IMR-90 (cell line): Measurements from ENCODE around the gene ZNF862. TPM values are rescaled to one million over a fixed set of nuclear protein-coding genes. Genes with fewer than 3 reads are reported as not detected.

Experiments
- ATAC-seq: fragments of 200-7000 bp; cut with Tn5 transposase; 2 replicates; pipeline ENCODE4 v1.9.1; 2020; ENCODE audit warnings: low read depth, mild to moderate bottlenecking, moderate library complexity
- BruUV-seq: library from RNA; stranded (reverse); fragments of 400-500 nt; replicated peaks from 2 replicates; lab custom pipeline; 2021; lab: Mats Ljungman, UMichigan
- CTCF ChIA-PET: fragments of 300-600 bp; formaldehyde crosslinking; extraction: SDS; loops from one replicate; lab custom pipeline; 2021; ENCODE audit warnings: antibody characterized with exemption; lab: Yijun Ruan, JAX
- POLR2A ChIA-PET: fragments of 300-600 bp; sonication (Branson Sonifier 250); formaldehyde crosslinking; loops from one replicate; lab custom pipeline; 2022; ENCODE audit warnings: antibody characterized with exemption; ENCODE audit not compliant: unreplicated experiment; lab: Charles Lee
- DNase-seq: peaks from one replicate; pipeline ENCODE4 v3.0.0; 2013
- H2AFZ ChIP-seq: replicated peaks from 2 replicates; pipeline ENCODE3; 2013; ENCODE audit warnings: low read length, mild to moderate bottlenecking; ENCODE audit not compliant: poor library complexity
- H2AK5ac ChIP-seq: 2 replicates; pipeline ENCODE4 v1.6.1; 2013; ENCODE audit warnings: low read depth, low read length, inconsistent platforms
- H2AK9ac ChIP-seq: replicated peaks from 2 replicates; pipeline ENCODE3; 2013; ENCODE audit warnings: mild to moderate bottlenecking, low read depth, low read length, moderate library complexity; ENCODE audit not compliant: poor library complexity
- H2BK120ac ChIP-seq: 2 replicates; pipeline ENCODE4 v1.6.1; 2013; ENCODE audit warnings: low read depth, low read length, inconsistent platforms
- H2BK15ac ChIP-seq: 3 replicates; pipeline ENCODE4 v1.6.1; 2013; ENCODE audit warnings: low read depth, low read length, inconsistent platforms
- H2BK20ac ChIP-seq: 2 replicates; pipeline ENCODE4 v1.6.1; 2013; ENCODE audit warnings: low read depth, mild to moderate bottlenecking, inconsistent platforms, low read length, moderate library complexity
- H2BK5ac ChIP-seq: 2 replicates; pipeline ENCODE4 v1.6.1; 2013; ENCODE audit warnings: mild to moderate bottlenecking, low read depth, low read length, inconsistent platforms; ENCODE audit not compliant: poor library complexity, severe bottlenecking
- H3K14ac ChIP-seq: replicated peaks from 2 replicates; pipeline ENCODE4 v1.6.1; 2013; ENCODE audit warnings: low read depth, low read length, inconsistent platforms
- H3K18ac ChIP-seq: 2 replicates; pipeline ENCODE4 v1.6.1; 2013; ENCODE audit warnings: low read depth, low read length, control low read depth
- H3K23ac ChIP-seq: 2 replicates; pipeline ENCODE4 v1.6.1; 2013; ENCODE audit warnings: low read depth, low read length, inconsistent platforms
- H3K27ac ChIP-seq: 2 replicates; pipeline ENCODE4 v1.5.1; 2013; ENCODE audit warnings: mild to moderate bottlenecking, control low read depth, low read length; ENCODE audit not compliant: insufficient read depth
- H3K27me3 ChIP-seq: 2 replicates; pipeline ENCODE4 v1.6.1; 2013; ENCODE audit warnings: low read length; ENCODE audit not compliant: control insufficient read depth, insufficient read depth
- H3K36me3 ChIP-seq: 2 replicates; pipeline ENCODE4 v1.6.1; 2013; ENCODE audit warnings: low read length, mixed read lengths; ENCODE audit not compliant: control insufficient read depth, insufficient read depth
- H3K4ac ChIP-seq: 2 replicates; pipeline ENCODE4 v1.6.1; 2013; ENCODE audit warnings: low read depth, low read length, inconsistent platforms
- H3K4me1 ChIP-seq: 2 replicates; pipeline ENCODE4 v1.6.1; 2013; ENCODE audit warnings: low read length, mixed read lengths; ENCODE audit not compliant: control insufficient read depth, insufficient read depth
- H3K4me2 ChIP-seq: 2 replicates; pipeline ENCODE4 v1.6.1; 2013; ENCODE audit warnings: low read depth, mild to moderate bottlenecking, control low read depth, low read length, moderate library complexity
- H3K4me3 ChIP-seq: 2 replicates; pipeline ENCODE4 v1.5.1; 2013; ENCODE audit warnings: low read depth, mild to moderate bottlenecking, control low read depth, low read length, moderate library complexity; ENCODE audit not compliant: insufficient read depth
- H3K56ac ChIP-seq: 2 replicates; pipeline ENCODE4 v1.6.1; 2013; ENCODE audit warnings: low read length, inconsistent platforms; ENCODE audit not compliant: insufficient read depth; ENCODE audit errors: extremely low read depth
- H3K79me1 ChIP-seq, 2 experiments: 2 replicates each; pipeline ENCODE4 v1.6.1; 2013; ENCODE audit warnings: low read length in 2 of 2, inconsistent platforms in 1 of 2, low read depth in 1 of 2
- H3K9ac ChIP-seq: 2 replicates; pipeline ENCODE4 v1.6.1; 2013; ENCODE audit warnings: low read depth, low read length, control low read depth
- H3K9me1 ChIP-seq: 2 replicates; pipeline ENCODE4 v1.6.1; 2013; ENCODE audit warnings: low read length, inconsistent platforms; ENCODE audit not compliant: insufficient read depth
- H3K9me3 ChIP-seq: 2 replicates; pipeline ENCODE4 v1.6.1; 2013; ENCODE audit warnings: low read length; ENCODE audit not compliant: control insufficient read depth, insufficient read depth
- H4K20me1 ChIP-seq: 2 replicates; pipeline ENCODE4 v1.6.1; 2013; ENCODE audit warnings: low read length, inconsistent platforms; ENCODE audit not compliant: insufficient read depth
- H4K5ac ChIP-seq: 2 replicates; pipeline ENCODE4 v1.6.1; 2013; ENCODE audit warnings: mild to moderate bottlenecking, low read depth, low read length, control low read depth
- H4K8ac ChIP-seq, 2 experiments: 2 replicates each; pipeline ENCODE4 v1.6.1; 2013; ENCODE audit warnings: low read depth in 2 of 2, low read length in 2 of 2, control low read depth in 1 of 2, inconsistent platforms in 1 of 2
- H4K91ac ChIP-seq: 2 replicates; pipeline ENCODE4 v1.6.1; 2013; ENCODE audit warnings: low read depth, low read length, inconsistent platforms; ENCODE audit not compliant: insufficient read depth
- BHLHE40 ChIP-seq: fragments of 150-350 bp; IDR thresholded peaks from 2 replicates; pipeline ENCODE4 v1.6.1; 2016; ENCODE audit warnings: mild to moderate bottlenecking, low read depth, low read length
- CEBPB ChIP-seq: IDR thresholded peaks from 2 replicates; pipeline ENCODE4 v1.6.1; 2012; ENCODE audit warnings: low read depth, low read length, improper control_type of control experiment
- FOS ChIP-seq: fragments of 150-350 bp; IDR thresholded peaks from 2 replicates; pipeline ENCODE4 v1.6.1; 2016; ENCODE audit warnings: low read depth, low read length
- MXI1 ChIP-seq: IDR thresholded peaks from 2 replicates; pipeline ENCODE4 v1.6.1; 2012; ENCODE audit warnings: low read depth, mild to moderate bottlenecking, low read length, moderate library complexity, borderline replicate concordance
- NFE2L2 ChIP-seq: fragments of 150-350 bp; IDR thresholded peaks from 2 replicates; pipeline ENCODE4 v1.6.1; 2016; ENCODE audit warnings: low read depth, mild to moderate bottlenecking, low read length
- POLR2A ChIP-seq: IDR thresholded peaks from 2 replicates; pipeline ENCODE4 v1.6.1; 2012; ENCODE audit warnings: mild to moderate bottlenecking, low read depth, low read length
- RAD21 ChIP-seq: IDR thresholded peaks from 2 replicates; pipeline ENCODE4 v1.6.1; 2012; ENCODE audit warnings: low read length, improper control_type of control experiment
- WGBS, 2 experiments: methylation state at CpG; one replicate each; pipeline versions ENCODE4 v1.1.5 to v1.1.7; 2013; ENCODE audit warnings: missing lambda C conversion rate in 2 of 2; ENCODE audit not compliant: insufficient read length in 1 of 2; ENCODE audit errors: extremely low coverage in 2 of 2; 5-methylcytosine and 5-hydroxymethylcytosine counted together
- dilution Hi-C: fragments of 300-500 bp; cut with HindIII; formaldehyde crosslinking; loops from one replicate; pipeline ENCODE4 v1.14.3; 2018; ENCODE audit warnings: low sequenced_read_pairs; ENCODE audit not compliant: unreplicated experiment
- in situ Hi-C: fragments of 300-500 bp; cut with MboI; formaldehyde crosslinking; loops from 3 replicates; pipeline ENCODE4 v1.14.3; 2019; ENCODE audit warnings: low sequenced_read_pairs, inconsistent platforms, mixed read lengths
- intact Hi-C: fragments of 100-400 bp; cut with micrococcal nuclease; formaldehyde crosslinking; loops from 2 replicates; pipeline ENCODE4 v1.10.0; 2022
- polyA plus RNA-seq, 3 experiments: library from polyadenylated mRNA; depleted of rRNA; stranded (reverse); fragments of >200 nt; gene quantifications; 2 replicates each; pipeline ENCODE4 v1.2.3, GENCODE V29; 2012; ENCODE audit warnings: low replicate concordance in 1 of 3
- total RNA-seq: library from RNA; depleted of rRNA; stranded (reverse); fragments of >200 nt; gene quantifications from 2 replicates; pipeline ENCODE4 v1.2.3, GENCODE V29; 2012
- TF ChIP-seq, protein P1 (sequence below): fragments of 150-350 bp; IDR thresholded peaks from 2 replicates; pipeline ENCODE4 v1.6.1; 2016; ENCODE audit warnings: low read depth, mild to moderate bottlenecking, low read length, moderate library complexity, borderline replicate concordance
- TF ChIP-seq, protein P2 (sequence below): fragments of 150-350 bp; IDR thresholded peaks from 2 replicates; pipeline ENCODE4 v1.6.1; 2017; ENCODE audit warnings: mild to moderate bottlenecking, antibody characterized with exemption, low read length, low read depth
- TF ChIP-seq, protein P3 (sequence below): conservative IDR thresholded peaks from 2 replicates; pipeline ENCODE4 v1.5.1; 2012; ENCODE audit warnings: mild to moderate bottlenecking, low read depth, low read length, improper control_type of control experiment

Gene ZNF862
- total and polyA plus RNA-seq, 2 of the 4 experiments (the other 2 are of a cell fraction): 5.9 to 10.8 TPM

DNA sequence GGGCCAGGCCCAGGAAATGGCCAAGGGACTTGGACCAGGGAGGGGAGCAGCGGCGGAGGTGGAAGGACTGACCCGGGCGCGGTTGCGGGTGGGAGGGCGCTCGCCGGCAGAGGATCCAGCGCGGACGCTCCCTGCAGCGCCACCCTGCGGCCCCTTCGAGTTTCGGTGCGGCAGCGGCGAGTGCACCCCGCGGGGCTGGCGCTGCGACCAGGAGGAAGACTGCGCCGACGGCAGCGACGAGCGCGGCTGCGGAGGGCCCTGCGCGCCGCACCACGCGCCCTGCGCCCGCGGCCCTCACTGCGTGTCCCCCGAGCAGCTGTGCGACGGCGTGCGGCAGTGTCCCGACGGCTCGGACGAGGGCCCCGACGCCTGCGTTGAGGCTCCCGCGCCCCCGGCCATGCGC, 48.0 kb upstream of the ZNF862 start (continued):
- TF ChIP-seq BHLHE40: no peak

DNA sequence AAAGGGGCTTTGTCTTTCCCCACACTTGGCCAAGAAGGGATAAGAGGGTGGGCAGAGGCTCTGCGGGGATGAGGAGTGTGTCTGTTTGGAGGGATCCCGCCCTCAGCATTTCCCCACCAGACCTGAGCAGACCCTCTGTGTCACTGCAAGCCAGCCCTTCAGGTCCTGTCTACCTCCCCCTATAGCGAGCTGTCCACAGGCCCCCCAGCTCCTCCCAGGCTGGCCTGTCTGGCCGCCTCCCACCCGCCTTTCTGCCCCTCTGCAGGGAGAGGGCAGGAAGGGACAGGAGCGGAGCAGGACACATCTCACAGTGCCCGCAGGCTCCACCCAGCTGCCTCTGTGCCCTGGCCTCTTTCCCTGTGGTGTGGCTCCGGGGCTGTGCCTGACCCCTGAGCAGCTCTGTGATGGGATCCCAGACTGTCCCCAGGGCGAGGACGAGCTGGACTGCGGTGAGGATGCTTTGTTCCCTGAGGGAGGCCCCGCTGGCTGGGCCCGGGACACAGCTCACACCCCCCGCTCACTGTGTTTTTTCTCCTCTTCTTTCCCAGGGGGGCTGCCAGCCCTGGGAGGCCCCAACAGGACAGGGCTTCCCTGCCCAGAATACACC, 47.3 kb upstream of the ZNF862 start:
- in situ Hi-C loops: no loop called here
- Histone ChIP-seq H2BK120ac (no peak overlapping the region), H3K27ac (no peak overlapping the region), H3K14ac (no peak overlapping the region), H3K79me1 (no peaks in the 10 kb centered on the region), H3K4ac (no peak overlapping the region), H3K9me1 (no peaks in the 10 kb centered on the region), H4K8ac (no peak overlapping the region), H2AFZ (no peak overlapping the region), H3K27me3 (peaks cover 52% of the 10 kb centered on the region; the same call in 1 of the 2 replicates), H3K9ac (no peak overlapping the region), H2AK5ac (no peak overlapping the region), H4K91ac (no peak overlapping the region), H4K5ac (no peak overlapping the region), H3K9me3 (no peaks in the 10 kb centered on the region), H3K4me3 (no peak overlapping the region), H2BK20ac (no peak overlapping the region), H4K20me1 (no peaks in the 10 kb centered on the region), H3K18ac (no peak overlapping the region), H2AK9ac (no peak overlapping the region), H3K23ac (no peak overlapping the region), H2BK15ac (no peak overlapping the region), H3K36me3 (no peaks in the 10 kb centered on the region), H3K56ac (no peak overlapping the region), H2BK5ac (no peak overlapping the region), H3K4me1 (no peaks in the 10 kb centered on the region), H3K4me2 (no peak overlapping the region)
- TF ChIP-seq, protein P1, sequence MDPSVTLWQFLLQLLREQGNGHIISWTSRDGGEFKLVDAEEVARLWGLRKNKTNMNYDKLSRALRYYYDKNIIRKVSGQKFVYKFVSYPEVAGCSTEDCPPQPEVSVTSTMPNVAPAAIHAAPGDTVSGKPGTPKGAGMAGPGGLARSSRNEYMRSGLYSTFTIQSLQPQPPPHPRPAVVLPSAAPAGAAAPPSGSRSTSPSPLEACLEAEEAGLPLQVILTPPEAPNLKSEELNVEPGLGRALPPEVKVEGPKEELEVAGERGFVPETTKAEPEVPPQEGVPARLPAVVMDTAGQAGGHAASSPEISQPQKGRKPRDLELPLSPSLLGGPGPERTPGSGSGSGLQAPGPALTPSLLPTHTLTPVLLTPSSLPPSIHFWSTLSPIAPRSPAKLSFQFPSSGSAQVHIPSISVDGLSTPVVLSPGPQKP: no peak
- TF ChIP-seq, protein P2, sequence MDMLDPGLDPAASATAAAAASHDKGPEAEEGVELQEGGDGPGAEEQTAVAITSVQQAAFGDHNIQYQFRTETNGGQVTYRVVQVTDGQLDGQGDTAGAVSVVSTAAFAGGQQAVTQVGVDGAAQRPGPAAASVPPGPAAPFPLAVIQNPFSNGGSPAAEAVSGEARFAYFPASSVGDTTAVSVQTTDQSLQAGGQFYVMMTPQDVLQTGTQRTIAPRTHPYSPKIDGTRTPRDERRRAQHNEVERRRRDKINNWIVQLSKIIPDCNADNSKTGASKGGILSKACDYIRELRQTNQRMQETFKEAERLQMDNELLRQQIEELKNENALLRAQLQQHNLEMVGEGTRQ: no peak
- TF ChIP-seq MXI1 (no peak), POLR2A (no peak), CEBPB (no peak), FOS (no peak), RAD21 (no peak), NFE2L2 (no peak)
- TF ChIP-seq, protein P3, sequence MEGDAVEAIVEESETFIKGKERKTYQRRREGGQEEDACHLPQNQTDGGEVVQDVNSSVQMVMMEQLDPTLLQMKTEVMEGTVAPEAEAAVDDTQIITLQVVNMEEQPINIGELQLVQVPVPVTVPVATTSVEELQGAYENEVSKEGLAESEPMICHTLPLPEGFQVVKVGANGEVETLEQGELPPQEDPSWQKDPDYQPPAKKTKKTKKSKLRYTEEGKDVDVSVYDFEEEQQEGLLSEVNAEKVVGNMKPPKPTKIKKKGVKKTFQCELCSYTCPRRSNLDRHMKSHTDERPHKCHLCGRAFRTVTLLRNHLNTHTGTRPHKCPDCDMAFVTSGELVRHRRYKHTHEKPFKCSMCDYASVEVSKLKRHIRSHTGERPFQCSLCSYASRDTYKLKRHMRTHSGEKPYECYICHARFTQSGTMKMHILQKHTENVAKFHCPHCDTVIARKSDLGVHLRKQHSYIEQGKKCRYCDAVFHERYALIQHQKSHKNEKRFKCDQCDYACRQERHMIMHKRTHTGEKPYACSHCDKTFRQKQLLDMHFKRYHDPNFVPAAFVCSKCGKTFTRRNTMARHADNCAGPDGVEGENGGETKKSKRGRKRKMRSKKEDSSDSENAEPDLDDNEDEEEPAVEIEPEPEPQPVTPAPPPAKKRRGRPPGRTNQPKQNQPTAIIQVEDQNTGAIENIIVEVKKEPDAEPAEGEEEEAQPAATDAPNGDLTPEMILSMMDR: no peak
- BruUV-seq: no TSS peak
- no CpG with 5 or more reads among the region's 14 CpGs for WGBS, 2 experiments
- dilution Hi-C loops: no loop called here
- ChIA-PET CTCF (no interaction called here), POLR2A (no interaction called here)
- DNase-seq (no peak), ATAC-seq (no peak)
- intact Hi-C loops: no loop called here
